Esophagus squamous epithelium (tissue), 5 donors: ENCODE results near the gene NIT2. TPM values are rescaled to one million over a fixed set of nuclear protein-coding genes. Genes with fewer than 3 reads are reported as not detected.

Source experiments
- DNase-seq: peaks from one replicate; lab custom pipeline; 2025; lab: John Stamatoyannopoulos, UW
- H3K27ac ChIP-seq, 4 donors: fragments of 200-600 bp; sonication (generic); one replicate each; pipeline ENCODE4 v1.5.1; 2016 to 2019; ENCODE audit warnings: mild to moderate bottlenecking in 1 of 4
- H3K27me3 ChIP-seq, 4 donors: fragments of 200-600 bp; sonication (generic); 1 replicate in 3 of 4; 2 replicates in 1 of 4; pipeline versions ENCODE4 v1.5.1 to v1.6.0; 2017 to 2021; ENCODE audit warnings: antibody characterized with exemption in 1 of 4
- H3K36me3 ChIP-seq, 3 donors: fragments of 200-600 bp; sonication (generic); one replicate each; pipeline ENCODE4 v1.5.1; 2016 to 2019
- H3K4me1 ChIP-seq, 3 donors: fragments of 200-600 bp; sonication (generic); one replicate each; pipeline ENCODE4 v1.5.1; 2017 to 2019
- H3K4me3 ChIP-seq, 4 donors: fragments of 200-600 bp; sonication (generic); 1 replicate in 3 of 4; 2 replicates in 1 of 4; pipeline ENCODE4 v1.5.1; 2016 to 2019; ENCODE audit warnings: mild to moderate bottlenecking in 2 of 4, moderate library complexity in 1 of 4
- H3K9me3 ChIP-seq, 3 donors: fragments of 200-600 bp; sonication (generic); one replicate each; pipeline ENCODE4 v1.5.1; 2016 to 2019
- POLR2A ChIP-seq, 4 donors: fragments of 450-650 bp; IDR thresholded peaks; one replicate each; pipeline ENCODE4 v1.6.1; 2017; ENCODE audit warnings: antibody characterized with exemption in 4 of 4, mild to moderate bottlenecking in 4 of 4, moderate library complexity in 3 of 4
- WGBS, 2 donors: methylation state at CpG; one replicate each; pipeline ENCODE4 v1.1.5; 2018; 5-methylcytosine and 5-hydroxymethylcytosine counted together
- intact Hi-C: fragments of 100-400 bp; cut with DNase I; formaldehyde crosslinking; loops from one replicate; pipeline ENCODE4 v1.15.0; 2022
- total RNA-seq, 4 donors: library from RNA; depleted of rRNA; stranded (reverse); fragments of >200 nt; gene quantifications; one replicate each; pipeline ENCODE4 v1.1.0, GENCODE V29; 2016
- TF ChIP-seq, protein P1 (sequence below), 6 experiments: fragments of 450-650 bp in 4 of 6; fragments of 200-600 bp in 2 of 6; sonication (generic) in 2 of 6; IDR thresholded peaks; one replicate each; pipeline ENCODE4 v1.5.1; 2016 to 2019; ENCODE audit warnings: antibody characterized with exemption in 6 of 6, mild to moderate bottlenecking in 4 of 6, moderate library complexity in 4 of 6
- donor health status: DM: yes; HTN: yes; CAD: no.

NIT2 gene
- total RNA-seq, 4 donors from 2014 or later = 12.5 to 37.2 (median 23.8) TPM

DNA sequence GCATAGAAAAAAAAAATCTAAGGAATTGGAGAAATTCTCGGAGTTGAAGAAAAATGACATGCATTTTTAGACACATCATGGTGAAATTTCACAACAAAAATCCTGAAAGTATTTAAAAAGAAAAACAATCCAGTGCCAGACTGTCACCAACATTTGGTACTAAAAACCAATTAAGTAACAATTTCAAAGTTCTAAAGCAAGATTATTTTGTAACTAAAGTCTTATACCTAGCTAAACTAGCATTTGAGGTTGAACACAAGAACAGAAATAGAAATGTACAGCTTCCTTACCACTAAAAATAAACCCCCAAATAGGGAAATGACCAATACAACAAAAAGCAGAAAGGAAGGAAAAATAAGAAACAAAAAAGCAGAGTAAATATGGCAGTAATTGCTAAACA lies 54.5 kb downstream of the NIT2 start:
- 100% methylated on average over 1 of the region's 1 CpG for WGBS, 2 donors
- Histone ChIP-seq H3K4me1 (peaks cover 0 to 14% (median 0%) of the 10 kb centered on the region in 3 donors), H3K9me3 (peaks cover 0 to 11% (median 8%) of the 10 kb centered on the region in 3 donors), H3K27ac (no peak overlapping the region), H3K27me3 (no peaks in the 10 kb centered on the region), H3K36me3 (peaks cover 0 to 60% (median 0%) of the 10 kb centered on the region in 3 donors), H3K4me3 (no peak overlapping the region)
- intact Hi-C loops = no loop called here
- TF ChIP-seq POLR2A (IDR thresholded peaks at IDR 0.05) = no peak
- TF ChIP-seq, protein P1, sequence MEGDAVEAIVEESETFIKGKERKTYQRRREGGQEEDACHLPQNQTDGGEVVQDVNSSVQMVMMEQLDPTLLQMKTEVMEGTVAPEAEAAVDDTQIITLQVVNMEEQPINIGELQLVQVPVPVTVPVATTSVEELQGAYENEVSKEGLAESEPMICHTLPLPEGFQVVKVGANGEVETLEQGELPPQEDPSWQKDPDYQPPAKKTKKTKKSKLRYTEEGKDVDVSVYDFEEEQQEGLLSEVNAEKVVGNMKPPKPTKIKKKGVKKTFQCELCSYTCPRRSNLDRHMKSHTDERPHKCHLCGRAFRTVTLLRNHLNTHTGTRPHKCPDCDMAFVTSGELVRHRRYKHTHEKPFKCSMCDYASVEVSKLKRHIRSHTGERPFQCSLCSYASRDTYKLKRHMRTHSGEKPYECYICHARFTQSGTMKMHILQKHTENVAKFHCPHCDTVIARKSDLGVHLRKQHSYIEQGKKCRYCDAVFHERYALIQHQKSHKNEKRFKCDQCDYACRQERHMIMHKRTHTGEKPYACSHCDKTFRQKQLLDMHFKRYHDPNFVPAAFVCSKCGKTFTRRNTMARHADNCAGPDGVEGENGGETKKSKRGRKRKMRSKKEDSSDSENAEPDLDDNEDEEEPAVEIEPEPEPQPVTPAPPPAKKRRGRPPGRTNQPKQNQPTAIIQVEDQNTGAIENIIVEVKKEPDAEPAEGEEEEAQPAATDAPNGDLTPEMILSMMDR (IDR thresholded peaks at IDR 0.05) = no peak
- no peak for DNase-seq

DNA sequence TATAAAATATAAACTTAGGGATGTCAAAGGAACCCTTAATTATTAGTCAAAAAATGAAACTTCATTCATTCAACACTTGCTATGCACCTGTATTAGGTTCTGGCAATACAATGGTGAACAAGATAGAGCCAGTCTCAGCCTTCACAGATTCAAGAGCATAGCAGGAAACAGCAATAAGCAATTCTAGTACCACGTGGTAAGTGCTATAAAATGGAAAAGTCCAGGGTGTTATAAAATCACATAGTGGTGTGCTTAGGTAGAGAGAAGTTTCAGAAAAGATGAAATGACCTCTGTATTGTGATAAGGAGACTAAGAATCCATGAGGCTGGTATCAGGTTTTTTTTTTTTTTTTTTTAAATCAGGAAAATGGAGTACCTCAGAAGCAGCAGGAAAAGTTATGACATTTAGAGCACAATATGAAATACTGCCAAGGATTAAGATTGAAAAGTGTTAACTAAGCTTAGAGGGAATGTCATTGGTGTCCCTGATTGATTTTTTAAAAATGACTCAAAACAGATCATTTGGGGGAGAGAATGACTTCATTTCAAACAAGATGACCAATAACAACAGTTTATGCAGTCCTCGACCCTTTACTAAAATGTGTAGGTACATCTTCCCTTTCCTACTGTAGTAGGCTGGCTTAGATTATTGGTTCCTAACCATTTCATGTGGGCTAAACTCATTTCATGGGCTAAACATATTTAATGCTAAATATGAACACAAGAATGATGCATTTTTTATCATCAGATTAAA lies 61.3 kb downstream of the NIT2 start:
- Histone ChIP-seq H3K27ac (no peak overlapping the region), H3K9me3 (no peaks in the 10 kb centered on the region), H3K36me3 (peaks cover 0 to 6% (median 0%) of the 10 kb centered on the region in 3 donors), H3K27me3 (no peaks in the 10 kb centered on the region), H3K4me1 (peaks cover 10 to 67% (median 15%) of the 10 kb centered on the region in 3 donors), H3K4me3 (no peak overlapping the region)
- no peak for DNase-seq
- TF ChIP-seq, protein P1 (IDR thresholded peaks at IDR 0.05) = no peak
- no peak for TF ChIP-seq POLR2A (IDR thresholded peaks at IDR 0.05)
- intact Hi-C loops = no loop called here
- 52 to 55% methylated on average over 2 of the region's 2 CpGs for WGBS, 2 donors

DNA sequence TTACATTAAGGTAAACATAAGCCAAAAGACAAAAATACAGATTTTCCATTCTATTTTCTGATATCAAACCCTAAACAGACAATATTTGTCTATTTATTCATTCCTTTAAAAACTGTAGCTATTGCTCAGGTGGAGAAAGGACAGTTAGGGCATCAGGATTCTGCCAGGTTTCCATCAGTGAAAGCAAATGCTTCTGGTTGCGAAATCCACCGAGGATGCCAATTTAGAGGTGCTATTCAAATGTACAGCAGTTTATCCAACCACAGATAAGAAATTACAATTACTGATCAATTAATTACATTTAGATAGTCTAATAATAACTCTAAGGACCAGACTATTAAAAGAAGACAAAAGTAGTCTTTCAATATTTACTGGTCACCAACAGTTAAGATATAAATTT lies 62.4 kb downstream of the NIT2 start:
- no peak for DNase-seq
- no peak for TF ChIP-seq POLR2A (IDR thresholded peaks at IDR 0.05)
- TF ChIP-seq, protein P1 (IDR thresholded peaks at IDR 0.05) = no peak
- no peaks in the 10 kb centered on the region for H3K9me3 ChIP-seq
- WGBS, 2 donors = 40 to 60% methylated on average over 2 of the region's 2 CpGs
- H3K36me3 ChIP-seq = no peaks in the 10 kb centered on the region
- H3K4me1 ChIP-seq = peaks cover 10 to 70% (median 15%) of the 10 kb centered on the region in 3 donors
- no peak overlapping the region for H3K27ac ChIP-seq
- no peak overlapping the region for H3K4me3 ChIP-seq
- intact Hi-C loops = no loop called here
- H3K27me3 ChIP-seq = no peaks in the 10 kb centered on the region

GRCh38 chr3:100399341-100400071 lies 64.9 kb downstream of the NIT2 start:
- Histone ChIP-seq H3K9me3 (no peaks in the 10 kb centered on the region), H3K27ac (peak overlapping the region in 2 of 4 donors; percentile 91 to 94), H3K27me3 (no peaks in the 10 kb centered on the region), H3K4me1 (peaks cover 10 to 78% (median 30%) of the 10 kb centered on the region in 3 donors), H3K4me3 (peak overlapping the region; percentile 89 to 96 (median 91)), H3K36me3 (no peaks in the 10 kb centered on the region)
- 33 to 40% methylated on average over 9 of the region's 9 CpGs for WGBS, 2 donors
- TF ChIP-seq, protein P1 (IDR thresholded peaks at IDR 0.05) = no peak
- no peak for TF ChIP-seq POLR2A (IDR thresholded peaks at IDR 0.05)
- intact Hi-C loops = no loop called here
- no peak for DNase-seq

- H3K4me3 ChIP-seq = peak overlapping the region; percentile 89 to 96 (median 91)
- no peaks in the 10 kb centered on the region for H3K36me3 ChIP-seq
- H3K9me3 ChIP-seq = no peaks in the 10 kb centered on the region
- H3K27me3 ChIP-seq = no peaks in the 10 kb centered on the region
- TF ChIP-seq, protein P1 (IDR thresholded peaks at IDR 0.05) = no peak
- no peak for TF ChIP-seq POLR2A (IDR thresholded peaks at IDR 0.05)
- H3K27ac ChIP-seq = peak overlapping the region; percentile 91 to 94 (median 92)
- WGBS, 2 donors = 0% methylated on average over 2 to 7 of the region's 22 CpGs
- intact Hi-C loops = no loop called here
- peaks cover 10 to 73% (median 30%) of the 10 kb centered on the region in 3 donors for H3K4me1 ChIP-seq
- DNase-seq = no peak
Measured at GRCh38 chr3:100400419-100400779, 65.8 kb downstream of the NIT2 start.
